Measurements from ENCODE around the gene FTO. TPM values are rescaled to one million over a fixed set of nuclear protein-coding genes. Genes with fewer than 3 reads are reported as not detected.

The FTO gene
- polyA plus RNA-seq, 2 donors = 5.3 to 14.7 TPM

DNA sequence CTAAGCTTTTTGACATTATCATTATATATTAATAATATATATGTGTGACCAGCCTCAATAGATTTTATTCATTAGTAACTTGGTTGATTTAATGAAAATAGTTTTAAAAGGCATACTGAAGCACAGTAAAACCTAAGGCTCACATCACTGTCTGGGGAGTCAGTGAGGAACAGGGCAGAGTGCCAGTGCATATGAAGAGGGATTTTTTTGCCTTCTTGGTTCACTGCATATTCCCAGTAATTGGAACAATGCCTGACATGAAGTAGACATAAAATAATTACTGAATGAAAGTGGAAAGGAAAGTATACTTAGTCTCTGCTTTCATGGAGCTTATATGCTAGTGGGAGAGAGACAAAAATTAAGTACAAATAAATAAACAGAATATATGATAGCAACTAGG is 81.1 kb downstream of the FTO start:
- H3K4me1 ChIP-seq (ENCODE audit: control insufficient read depth in 2 of 2, insufficient read depth in 2 of 2, low read length in 1 of 2) = peaks cover 3 to 4% of the 10 kb centered on the region in 2 donors
- no peaks in the 10 kb centered on the region for H3K9me3 ChIP-seq (ENCODE audit: control insufficient read depth in 2 of 2, insufficient read depth in 1 of 2, low read depth in 1 of 2, low read length in 1 of 2)
- H3K27ac ChIP-seq (ENCODE audit: low read depth in 2 of 2, low read length in 1 of 2) = no peak overlapping the region
- H3K27me3 ChIP-seq (ENCODE audit: control insufficient read depth in 1 of 2, insufficient read depth in 2 of 2, low read length in 2 of 2) = no peaks in the 10 kb centered on the region
- no peaks in the 10 kb centered on the region for H3K36me3 ChIP-seq (ENCODE audit: control insufficient read depth in 2 of 2, insufficient read depth in 2 of 2, low read length in 1 of 2)
- no peak overlapping the region for H3K4me3 ChIP-seq (ENCODE audit: low read depth in 1 of 2, low read length in 2 of 2)

DNA sequence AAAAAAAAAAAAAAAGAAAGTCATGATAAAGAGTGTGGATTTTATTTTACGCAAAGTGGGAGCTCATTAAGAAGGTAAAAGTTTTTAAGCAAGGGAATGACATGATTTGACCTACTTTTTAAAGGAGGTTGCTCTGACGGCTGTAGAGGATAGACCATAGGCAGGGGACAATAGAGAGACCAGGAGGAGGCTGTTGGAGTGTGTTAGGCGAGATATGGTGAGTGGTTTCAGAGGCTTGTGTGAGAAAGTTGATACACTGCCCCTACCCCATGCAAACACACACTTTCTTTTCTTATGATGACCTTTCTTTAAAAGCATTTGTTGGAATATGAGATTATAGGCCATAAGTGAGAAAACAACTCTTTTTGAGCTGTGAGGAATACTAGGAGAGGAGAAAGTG is 82.0 kb downstream of the FTO start:
- no peaks in the 10 kb centered on the region for H3K27me3 ChIP-seq (ENCODE audit: control insufficient read depth in 1 of 2, insufficient read depth in 2 of 2, low read length in 2 of 2)
- no peaks in the 10 kb centered on the region for H3K4me1 ChIP-seq (ENCODE audit: control insufficient read depth in 2 of 2, insufficient read depth in 2 of 2, low read length in 1 of 2)
- no peak overlapping the region for H3K27ac ChIP-seq (ENCODE audit: low read depth in 2 of 2, low read length in 1 of 2)
- H3K9me3 ChIP-seq (ENCODE audit: control insufficient read depth in 2 of 2, insufficient read depth in 1 of 2, low read depth in 1 of 2, low read length in 1 of 2) = no peaks in the 10 kb centered on the region
- WGBS, 2 donors = 76 to 94% methylated on average over 3 of the region's 3 CpGs
- H3K4me3 ChIP-seq (ENCODE audit: low read depth in 1 of 2, low read length in 2 of 2) = no peak overlapping the region
- no peaks in the 10 kb centered on the region for H3K36me3 ChIP-seq (ENCODE audit: control insufficient read depth in 2 of 2, insufficient read depth in 2 of 2, low read length in 1 of 2)

DNA sequence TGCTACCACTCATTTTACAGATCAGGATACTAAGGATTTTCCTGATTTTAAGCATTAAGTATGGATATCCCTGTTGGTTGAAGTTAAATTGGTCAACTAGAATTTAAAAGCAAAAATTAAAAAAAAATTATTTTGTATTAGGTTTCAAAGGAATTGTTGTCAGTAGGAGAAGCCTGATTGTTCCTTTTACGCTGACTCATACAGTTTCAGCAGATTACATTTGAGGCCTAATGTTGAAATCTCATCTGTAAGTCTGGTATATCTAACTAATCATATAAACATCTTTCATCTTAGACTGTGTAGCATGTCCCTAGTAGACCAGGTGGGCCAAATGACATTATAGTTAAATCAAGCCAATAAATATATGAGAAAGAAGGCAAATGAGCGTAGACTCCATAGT is 83.5 kb downstream of the FTO start:
- H3K36me3 ChIP-seq (ENCODE audit: control insufficient read depth in 2 of 2, insufficient read depth in 2 of 2, low read length in 1 of 2) = no peaks in the 10 kb centered on the region
- no peaks in the 10 kb centered on the region for H3K9me3 ChIP-seq (ENCODE audit: control insufficient read depth in 2 of 2, insufficient read depth in 1 of 2, low read depth in 1 of 2, low read length in 1 of 2)
- H3K4me3 ChIP-seq (ENCODE audit: low read depth in 1 of 2, low read length in 2 of 2) = no peak overlapping the region
- 94 to 98% methylated on average over 2 of the region's 2 CpGs for WGBS, 2 donors
- H3K27me3 ChIP-seq (ENCODE audit: control insufficient read depth in 1 of 2, insufficient read depth in 2 of 2, low read length in 2 of 2) = no peaks in the 10 kb centered on the region
- H3K27ac ChIP-seq (ENCODE audit: low read depth in 2 of 2, low read length in 1 of 2) = no peak overlapping the region
- no peaks in the 10 kb centered on the region for H3K4me1 ChIP-seq (ENCODE audit: control insufficient read depth in 2 of 2, insufficient read depth in 2 of 2, low read length in 1 of 2)

DNA sequence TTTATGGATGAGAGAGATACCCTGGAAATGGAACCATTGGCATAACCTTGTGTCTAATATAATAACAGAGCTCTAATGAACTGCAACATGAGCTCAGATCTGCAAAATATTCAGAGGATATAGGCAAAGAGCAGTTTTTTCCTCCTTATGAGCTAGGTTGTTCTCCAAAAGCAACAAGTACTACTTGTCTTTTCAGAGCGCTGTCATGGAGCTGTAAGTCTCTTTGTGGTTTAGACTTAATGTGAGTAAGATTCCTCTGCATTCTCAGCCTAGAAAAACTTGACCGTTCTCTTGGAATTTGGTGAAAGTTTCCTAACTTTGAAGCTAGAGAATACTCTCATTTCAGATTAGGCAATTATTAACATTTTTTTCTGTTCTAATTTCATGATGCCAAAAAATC is 85.2 kb downstream of the FTO start:
- no peaks in the 10 kb centered on the region for H3K4me1 ChIP-seq (ENCODE audit: control insufficient read depth in 2 of 2, insufficient read depth in 2 of 2, low read length in 1 of 2)

DNA sequence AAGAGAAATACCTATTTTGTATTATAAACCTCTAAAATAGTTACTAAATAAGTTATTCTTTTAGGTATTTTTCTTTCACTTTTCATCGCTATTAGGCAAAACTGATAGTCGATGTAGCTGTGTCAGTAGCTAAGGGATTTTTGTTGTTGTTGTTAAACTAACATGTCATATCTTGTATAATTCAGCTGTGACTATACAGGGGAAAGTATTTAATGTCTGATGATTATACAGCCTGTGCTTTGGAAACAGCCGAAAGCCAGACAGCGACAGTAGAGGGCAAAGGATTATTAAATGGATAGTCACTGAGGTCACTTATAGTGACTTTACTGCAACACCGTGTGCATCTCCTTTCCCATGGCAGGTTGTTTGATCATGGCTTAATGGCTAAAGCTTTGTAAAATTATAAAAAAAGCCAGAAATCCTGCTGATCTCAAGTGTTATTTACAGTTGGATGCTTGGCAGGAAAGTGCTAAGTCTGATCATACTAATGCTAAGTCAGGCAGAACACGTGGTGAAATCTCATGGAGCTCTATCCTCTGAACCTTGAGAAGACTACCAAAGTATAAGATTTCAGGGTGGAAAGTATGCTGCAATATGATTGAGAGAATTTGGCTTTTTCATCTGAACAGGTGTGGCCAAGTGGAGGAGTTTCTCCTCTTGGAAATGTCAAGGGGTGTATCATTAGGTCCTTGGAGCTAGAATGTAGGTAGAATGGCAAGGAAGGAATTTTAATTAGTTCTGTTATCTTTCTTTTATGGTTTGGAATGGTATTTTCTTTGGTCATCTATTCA is 88.4 kb downstream of the FTO start:
- H3K9me3 ChIP-seq (ENCODE audit: control insufficient read depth in 2 of 2, insufficient read depth in 1 of 2, low read depth in 1 of 2, low read length in 1 of 2) = no peaks in the 10 kb centered on the region
- H3K4me3 ChIP-seq (ENCODE audit: low read depth in 1 of 2, low read length in 2 of 2) = no peak overlapping the region
- no peaks in the 10 kb centered on the region for H3K4me1 ChIP-seq (ENCODE audit: control insufficient read depth in 2 of 2, insufficient read depth in 2 of 2, low read length in 1 of 2)
- H3K27me3 ChIP-seq (ENCODE audit: control insufficient read depth in 1 of 2, insufficient read depth in 2 of 2, low read length in 2 of 2) = no peaks in the 10 kb centered on the region
- H3K36me3 ChIP-seq (ENCODE audit: control insufficient read depth in 2 of 2, insufficient read depth in 2 of 2, low read length in 1 of 2) = no peaks in the 10 kb centered on the region
- WGBS, 2 donors = 48 to 58% methylated on average over 6 of the region's 6 CpGs
- no peak overlapping the region for H3K27ac ChIP-seq (ENCODE audit: low read depth in 2 of 2, low read length in 1 of 2)

More for the DNA sequence above, 85.2 kb downstream of the FTO start:
- no peaks in the 10 kb centered on the region for H3K27me3 ChIP-seq (ENCODE audit: control insufficient read depth in 1 of 2, insufficient read depth in 2 of 2, low read length in 2 of 2)
- no peaks in the 10 kb centered on the region for H3K36me3 ChIP-seq (ENCODE audit: control insufficient read depth in 2 of 2, insufficient read depth in 2 of 2, low read length in 1 of 2)
- H3K27ac ChIP-seq (ENCODE audit: low read depth in 2 of 2, low read length in 1 of 2) = no peak overlapping the region
- no peaks in the 10 kb centered on the region for H3K9me3 ChIP-seq (ENCODE audit: control insufficient read depth in 2 of 2, insufficient read depth in 1 of 2, low read depth in 1 of 2, low read length in 1 of 2)
- 84% methylated on average over 2 of the region's 2 CpGs for WGBS, 2 donors
- no peak overlapping the region for H3K4me3 ChIP-seq (ENCODE audit: low read depth in 1 of 2, low read length in 2 of 2)

DNA sequence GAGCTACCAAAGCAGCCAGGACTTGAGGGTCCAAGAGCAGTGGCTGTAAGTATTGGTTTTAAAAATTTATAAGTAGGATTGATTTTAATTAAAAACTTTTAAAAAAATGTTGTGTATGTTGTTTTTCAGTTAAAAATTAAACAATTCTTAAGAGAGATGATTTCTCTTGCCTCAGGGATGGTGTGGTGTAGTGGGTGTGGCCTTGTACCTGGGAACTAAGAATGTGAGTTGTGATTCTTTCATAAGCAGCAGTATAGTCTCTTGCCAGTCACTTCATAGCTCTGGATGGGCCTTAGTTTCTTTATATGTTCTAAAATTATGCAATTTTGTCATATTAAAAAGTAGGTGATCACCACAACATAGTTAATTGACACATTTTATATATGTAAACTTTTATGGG is 99.5 kb downstream of the FTO start:
- H3K27ac ChIP-seq (ENCODE audit: low read depth in 2 of 2, low read length in 1 of 2) = no peak overlapping the region
- H3K27me3 ChIP-seq (ENCODE audit: control insufficient read depth in 1 of 2, insufficient read depth in 2 of 2, low read length in 2 of 2) = no peaks in the 10 kb centered on the region
- no peaks in the 10 kb centered on the region for H3K36me3 ChIP-seq (ENCODE audit: control insufficient read depth in 2 of 2, insufficient read depth in 2 of 2, low read length in 1 of 2)
- H3K4me3 ChIP-seq (ENCODE audit: low read depth in 1 of 2, low read length in 2 of 2) = no peak overlapping the region
- peaks cover 0 to 4% of the 10 kb centered on the region in 2 donors for H3K4me1 ChIP-seq (ENCODE audit: control insufficient read depth in 2 of 2, insufficient read depth in 2 of 2, low read length in 1 of 2)
- H3K9me3 ChIP-seq (ENCODE audit: control insufficient read depth in 2 of 2, insufficient read depth in 1 of 2, low read depth in 1 of 2, low read length in 1 of 2) = peaks cover 0 to 2% of the 10 kb centered on the region in 2 donors

DNA sequence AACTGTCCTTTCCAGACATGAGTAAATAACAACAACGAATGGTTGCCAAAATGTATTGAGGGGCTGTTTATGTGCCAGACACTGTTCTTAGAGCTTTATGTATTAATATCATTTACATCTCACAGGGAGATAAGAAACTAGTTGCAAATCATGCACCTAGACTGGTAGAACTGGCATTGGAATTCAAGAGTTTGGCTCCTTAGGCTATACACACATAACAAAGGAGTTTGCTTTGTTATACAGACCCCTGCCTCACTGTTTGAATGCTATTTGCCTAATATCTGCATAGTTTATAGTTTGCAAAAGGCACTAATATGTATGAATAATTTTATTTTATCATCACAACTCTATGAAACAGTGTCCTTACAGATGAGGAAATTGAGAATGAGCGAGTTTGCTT is 100.0 kb downstream of the FTO start:
- no peaks in the 10 kb centered on the region for H3K27me3 ChIP-seq (ENCODE audit: control insufficient read depth in 1 of 2, insufficient read depth in 2 of 2, low read length in 2 of 2)
- peaks cover 0 to 4% of the 10 kb centered on the region in 2 donors for H3K4me1 ChIP-seq (ENCODE audit: control insufficient read depth in 2 of 2, insufficient read depth in 2 of 2, low read length in 1 of 2)
- peaks cover 0 to 2% of the 10 kb centered on the region in 2 donors for H3K9me3 ChIP-seq (ENCODE audit: control insufficient read depth in 2 of 2, insufficient read depth in 1 of 2, low read depth in 1 of 2, low read length in 1 of 2)
- no peak overlapping the region for H3K27ac ChIP-seq (ENCODE audit: low read depth in 2 of 2, low read length in 1 of 2)
- H3K4me3 ChIP-seq (ENCODE audit: low read depth in 1 of 2, low read length in 2 of 2) = no peak overlapping the region
- WGBS, 2 donors = 82 to 91% methylated on average over 2 of the region's 2 CpGs
- H3K36me3 ChIP-seq (ENCODE audit: control insufficient read depth in 2 of 2, insufficient read depth in 2 of 2, low read length in 1 of 2) = no peaks in the 10 kb centered on the region

DNA sequence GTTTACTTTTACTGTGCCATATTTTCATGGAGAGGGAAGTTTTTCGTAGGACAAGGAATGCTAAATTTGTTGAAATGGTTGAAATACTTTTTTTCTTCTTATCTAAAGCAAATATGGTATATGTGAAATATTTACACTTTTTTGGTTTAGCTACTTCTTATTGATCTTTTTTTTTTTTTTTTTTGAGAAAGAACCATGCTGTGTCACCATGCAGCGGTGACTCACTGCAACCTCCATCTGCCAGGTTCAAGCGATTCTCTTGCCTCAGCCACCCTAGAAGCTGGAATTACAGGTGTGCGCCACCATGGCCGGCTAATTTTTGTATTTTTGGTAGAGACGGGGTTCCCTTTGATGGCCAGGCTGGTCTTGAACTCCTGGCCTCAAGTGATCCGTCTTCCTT is 100.5 kb downstream of the FTO start:
- no peak overlapping the region for H3K4me3 ChIP-seq (ENCODE audit: low read depth in 1 of 2, low read length in 2 of 2)
- H3K27me3 ChIP-seq (ENCODE audit: control insufficient read depth in 1 of 2, insufficient read depth in 2 of 2, low read length in 2 of 2) = no peaks in the 10 kb centered on the region
- H3K27ac ChIP-seq (ENCODE audit: low read depth in 2 of 2, low read length in 1 of 2) = no peak overlapping the region
- H3K36me3 ChIP-seq (ENCODE audit: control insufficient read depth in 2 of 2, insufficient read depth in 2 of 2, low read length in 1 of 2) = no peaks in the 10 kb centered on the region
- 93 to 95% methylated on average over 7 of the region's 7 CpGs for WGBS, 2 donors
- H3K9me3 ChIP-seq (ENCODE audit: control insufficient read depth in 2 of 2, insufficient read depth in 1 of 2, low read depth in 1 of 2, low read length in 1 of 2) = peaks cover 0 to 2% of the 10 kb centered on the region in 2 donors
- H3K4me1 ChIP-seq (ENCODE audit: control insufficient read depth in 2 of 2, insufficient read depth in 2 of 2, low read length in 1 of 2) = peaks cover 0 to 4% of the 10 kb centered on the region in 2 donors

DNA sequence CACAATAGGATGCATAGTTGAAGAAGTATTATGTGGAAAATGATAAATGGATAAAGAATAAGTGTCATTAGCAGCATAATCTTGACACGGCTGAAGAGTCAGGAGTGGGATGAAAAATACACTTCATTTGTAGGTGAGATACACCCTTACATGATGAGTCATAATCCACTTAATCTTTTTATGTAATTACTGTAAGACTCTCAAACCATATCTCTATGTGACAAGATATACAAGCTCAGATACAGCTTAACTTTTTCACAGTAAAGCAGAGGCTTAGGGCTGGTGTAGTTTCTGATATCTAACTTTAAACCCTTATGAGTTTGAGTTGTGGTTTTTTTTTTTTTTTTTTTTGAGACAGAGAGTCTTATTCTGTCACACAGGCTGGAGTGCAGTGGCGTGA is 101.2 kb downstream of the FTO start:
- Histone ChIP-seq H3K27me3 (ENCODE audit: control insufficient read depth in 1 of 2, insufficient read depth in 2 of 2, low read length in 2 of 2) (no peaks in the 10 kb centered on the region), H3K9me3 (ENCODE audit: control insufficient read depth in 2 of 2, insufficient read depth in 1 of 2, low read depth in 1 of 2, low read length in 1 of 2) (peaks cover 0 to 2% of the 10 kb centered on the region in 2 donors), H3K4me3 (ENCODE audit: low read depth in 1 of 2, low read length in 2 of 2) (no peak overlapping the region), H3K4me1 (ENCODE audit: control insufficient read depth in 2 of 2, insufficient read depth in 2 of 2, low read length in 1 of 2) (peaks cover 0 to 4% of the 10 kb centered on the region in 2 donors), H3K27ac (ENCODE audit: low read depth in 2 of 2, low read length in 1 of 2) (no peak overlapping the region), H3K36me3 (ENCODE audit: control insufficient read depth in 2 of 2, insufficient read depth in 2 of 2, low read length in 1 of 2) (no peaks in the 10 kb centered on the region)
- 64 to 65% methylated on average over 2 of the region's 2 CpGs for WGBS, 2 donors

DNA sequence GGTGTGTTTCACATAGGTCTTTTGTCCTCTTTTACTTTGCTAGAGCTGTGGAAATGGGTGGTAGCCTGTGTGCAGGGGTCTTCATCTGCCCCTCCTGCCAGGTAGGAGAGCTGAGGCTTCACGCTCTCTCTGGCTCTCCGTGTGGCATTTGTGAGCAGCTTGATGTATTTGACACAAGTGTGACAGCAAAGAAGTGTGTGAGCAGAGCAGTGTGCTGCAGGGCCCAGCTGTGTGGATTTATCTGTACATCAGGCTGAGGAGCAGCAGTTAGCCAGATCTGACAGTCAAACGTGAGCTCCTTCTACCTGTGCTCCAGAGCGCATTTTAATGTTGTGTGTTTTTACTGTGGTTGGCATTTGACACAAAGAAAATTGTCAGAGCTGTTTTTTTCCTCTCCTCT is 101.8 kb downstream of the FTO start:
- no peak overlapping the region for H3K27ac ChIP-seq (ENCODE audit: low read depth in 2 of 2, low read length in 1 of 2)
- H3K27me3 ChIP-seq (ENCODE audit: control insufficient read depth in 1 of 2, insufficient read depth in 2 of 2, low read length in 2 of 2) = no peaks in the 10 kb centered on the region
- peaks cover 0 to 4% of the 10 kb centered on the region in 2 donors for H3K4me1 ChIP-seq (ENCODE audit: control insufficient read depth in 2 of 2, insufficient read depth in 2 of 2, low read length in 1 of 2)
- H3K9me3 ChIP-seq (ENCODE audit: control insufficient read depth in 2 of 2, insufficient read depth in 1 of 2, low read depth in 1 of 2, low read length in 1 of 2) = peaks cover 0 to 2% of the 10 kb centered on the region in 2 donors
- no peaks in the 10 kb centered on the region for H3K36me3 ChIP-seq (ENCODE audit: control insufficient read depth in 2 of 2, insufficient read depth in 2 of 2, low read length in 1 of 2)
- 81 to 88% methylated on average over 4 of the region's 4 CpGs for WGBS, 2 donors
- no peak overlapping the region for H3K4me3 ChIP-seq (ENCODE audit: low read depth in 1 of 2, low read length in 2 of 2)
